ENCODE measurements around the gene COL6A3.

GRCh38 chr2:237433920-237434676 is 20.1 kb upstream of the COL6A3 start:
- TF ChIP-seq, protein P1, sequence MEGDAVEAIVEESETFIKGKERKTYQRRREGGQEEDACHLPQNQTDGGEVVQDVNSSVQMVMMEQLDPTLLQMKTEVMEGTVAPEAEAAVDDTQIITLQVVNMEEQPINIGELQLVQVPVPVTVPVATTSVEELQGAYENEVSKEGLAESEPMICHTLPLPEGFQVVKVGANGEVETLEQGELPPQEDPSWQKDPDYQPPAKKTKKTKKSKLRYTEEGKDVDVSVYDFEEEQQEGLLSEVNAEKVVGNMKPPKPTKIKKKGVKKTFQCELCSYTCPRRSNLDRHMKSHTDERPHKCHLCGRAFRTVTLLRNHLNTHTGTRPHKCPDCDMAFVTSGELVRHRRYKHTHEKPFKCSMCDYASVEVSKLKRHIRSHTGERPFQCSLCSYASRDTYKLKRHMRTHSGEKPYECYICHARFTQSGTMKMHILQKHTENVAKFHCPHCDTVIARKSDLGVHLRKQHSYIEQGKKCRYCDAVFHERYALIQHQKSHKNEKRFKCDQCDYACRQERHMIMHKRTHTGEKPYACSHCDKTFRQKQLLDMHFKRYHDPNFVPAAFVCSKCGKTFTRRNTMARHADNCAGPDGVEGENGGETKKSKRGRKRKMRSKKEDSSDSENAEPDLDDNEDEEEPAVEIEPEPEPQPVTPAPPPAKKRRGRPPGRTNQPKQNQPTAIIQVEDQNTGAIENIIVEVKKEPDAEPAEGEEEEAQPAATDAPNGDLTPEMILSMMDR (conservative IDR thresholded peaks at IDR 0.05; ENCODE audit: low read depth, low read length) = no peak
- TF ChIP-seq EZH2 (IDR thresholded peaks at IDR 0.05; ENCODE audit: low read length, unreplicated experiment) = no peak
- TF ChIP-seq EZH2phosphoT487 (IDR thresholded peaks at IDR 0.05; ENCODE audit: borderline replicate concordance, low read length) = no peak

Data from PC-3 (cell line).